Umbilical cord (tissue), 2 donors: Measurements from ENCODE around the gene ZNF484. TPM values are rescaled to one million over a fixed set of nuclear protein-coding genes. Genes with fewer than 3 reads are reported as not detected.

Experiments used
- DNase-seq: peaks from one replicate; pipeline ENCODE4 v3.0.0-alpha.2; 2015; ENCODE audit warnings: low spot score
- total RNA-seq: library from RNA; depleted of rRNA; stranded (reverse); fragments of >200 nt; gene quantifications from one replicate; pipeline ENCODE4 v1.2.3, GENCODE V29; 2014; ENCODE audit warnings: low replicate concordance; ENCODE audit not compliant: insufficient read depth

ZNF484 gene
- total RNA-seq, 1 donor from 2014 or later, result 24.6 TPM

DNA sequence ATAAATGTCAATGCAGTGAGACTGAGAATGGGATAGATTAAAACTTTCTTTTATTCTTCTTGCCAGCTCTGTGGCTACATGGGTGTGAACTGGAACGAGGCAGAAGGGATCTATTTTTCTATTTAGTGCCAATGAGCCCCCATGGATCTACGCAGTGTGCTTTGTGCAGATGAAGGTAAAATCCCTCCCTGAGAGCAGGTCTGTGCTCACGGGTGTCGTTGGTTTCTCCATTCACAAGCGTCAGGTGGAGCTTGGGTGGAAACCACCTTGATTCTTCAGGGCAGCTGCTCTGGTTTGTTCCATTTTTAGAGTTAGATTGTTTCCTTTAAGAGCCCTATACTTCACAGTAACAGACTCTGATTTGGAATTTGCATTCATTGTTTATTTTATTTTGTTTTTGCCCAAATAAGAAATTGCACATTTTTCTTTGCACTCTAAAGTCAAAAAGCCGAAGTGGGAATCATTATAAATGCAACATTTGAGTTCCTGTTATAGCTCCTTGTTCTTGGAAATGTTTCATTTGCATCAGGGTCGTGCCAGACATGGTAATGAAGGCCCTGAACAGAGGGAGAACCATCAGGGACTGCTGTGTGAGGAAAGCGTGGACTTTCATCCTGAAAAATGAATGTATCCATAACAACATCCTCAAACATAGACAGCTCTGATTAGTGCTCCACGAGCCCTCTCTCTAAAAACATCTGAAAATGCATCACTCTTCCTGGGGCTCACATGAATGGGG lies 82.1 kb downstream of the ZNF484 start:
- no peak for DNase-seq

Other genes starting within 250 kb of the ZNF484 start
- 4.3 TPM for gene IPPK, start 207.9 kb downstream of the ZNF484 start, total RNA-seq
- 52.5 TPM for gene BICD2, start 113.2 kb downstream of the ZNF484 start, total RNA-seq
- gene FGD3, start 69.5 kb upstream of the ZNF484 start, total RNA-seq, result 4.8 TPM
- not detected for gene SUSD3, start 180.7 kb upstream of the ZNF484 start, total RNA-seq
- 16.1 TPM for gene CARD19, start 218.2 kb upstream of the ZNF484 start, total RNA-seq